Pancreas (tissue), 10 donors: ENCODE measurements around the gene BLID. TPM values are rescaled to one million over a fixed set of nuclear protein-coding genes. Genes with fewer than 3 reads are reported as not detected.

Experiments used
- ATAC-seq, 4 donors: fragments of 200-7000 bp; cut with Tn5 transposase; one replicate each; pipeline versions ENCODE4 v1.8.0 to v1.9.1; 2020; ENCODE audit warnings: mild to moderate bottlenecking in 4 of 4, moderate library complexity in 4 of 4
- DNase-seq, 6 donors: peaks; one replicate each; pipeline ENCODE4 v3.0.0-alpha.2; 2020
- FAIRE-seq: peaks from 2 replicates; lab custom pipeline; 2012; peaks lifted over from hg19 to GRCh38; lab: Jason Lieb, UNC
- H3K27ac ChIP-seq, 4 donors: fragments of 200-600 bp; sonication (generic); 1 replicate in 3 of 4; 2 replicates in 1 of 4; pipeline versions ENCODE4 v1.5.0 to v1.8.0; 2020
- H3K27me3 ChIP-seq, 4 donors: fragments of 200-600 bp; one replicate each; pipeline ENCODE4 v1.8.0; 2021
- H3K36me3 ChIP-seq, 3 donors: fragments of 200-600 bp; sonication (generic) in 1 of 3; one replicate each; pipeline versions ENCODE4 v1.5.0 to v1.8.0; 2020 to 2021
- H3K4me1 ChIP-seq, 3 donors: fragments of 200-600 bp; one replicate each; pipeline ENCODE4 v1.8.0; 2021
- H3K4me3 ChIP-seq, 4 donors: fragments of 200-600 bp; sonication (generic) in 2 of 4; one replicate each; pipeline versions ENCODE4 v1.5.0 to v1.8.0; 2020 to 2021
- H3K9me3 ChIP-seq, 4 donors: fragments of 200-600 bp; one replicate each; pipeline ENCODE4 v1.8.0; 2021
- CTCF ChIP-seq, 4 donors: fragments of 200-600 bp; sonication (generic) in 3 of 4; IDR thresholded peaks; one replicate each; pipeline versions ENCODE4 v1.5.0 to v1.8.0; 2021; ENCODE audit warnings: antibody characterized with exemption in 4 of 4
- WGBS, 2 donors: extraction: QIAGEN DNeasy Blood & Tissue Kit; methylation state at CpG; one replicate each; pipeline ENCODE4 v1.1.7; 2013; 5-methylcytosine and 5-hydroxymethylcytosine counted together
- intact Hi-C, 3 donors: fragments of 100-400 bp; cut with DNase I; formaldehyde crosslinking; loops; one replicate each; pipeline versions ENCODE4 v1.11.1 to v1.14.2; 2022
- polyA plus RNA-seq, 2 donors: library from polyadenylated mRNA; stranded (reverse); fragments of 200-250 nt; gene quantifications; one replicate each; pipeline ENCODE4 v1.2.3, GENCODE V29; 2013
- total RNA-seq, 6 donors: library from RNA; stranded (reverse); fragmentation: NEBNext Ultra II Directional in 4 of 6; extraction: Animal tissue kit (Norgen Biotek cat#: 25700) in 4 of 6; gene quantifications; one replicate each; pipeline versions ENCODE4 v1.2.1 to v1.2.4, GENCODE V29; 2021 to 2023
- donor health status: healthy with polysubstance abuse.
- donor health status: DM: no; HTN: no; CAD: no; lungs with moderate emphysema.
- donor health status: DM: no; HTN: no; CAD: no.
- donor health status: control.
- donor health status: control.
- donor health status: Bipolar disorder and iron deficiency.
- donor health status: DM: yes; HTN: yes; CAD: no.
- donor health status: DM: no; HTN: no; CAD: no.
- donor health status: DM: no; HTN: no; CAD: no.
- donor health status: DM: yes; HTN: yes; CAD: no.

The BLID gene
- total and polyA plus RNA-seq, 8 donors = not detected

- peak in 3 of 4 donors; percentile 39 to 61 (median 53) for ATAC-seq
- DNase-seq = no peak
- H3K4me3 ChIP-seq = no peak overlapping the region
- H3K36me3 ChIP-seq = no peaks in the 10 kb centered on the region
- intact Hi-C loops = no loop called here
- 26 to 34% methylated on average over 2 of the region's 2 CpGs for WGBS, 2 donors
- H3K9me3 ChIP-seq = no peaks in the 10 kb centered on the region
- peak; percentile 13 for FAIRE-seq
- peaks cover 0 to 5% (median 0%) of the 10 kb centered on the region in 4 donors for H3K27me3 ChIP-seq
- no peak overlapping the region for H3K27ac ChIP-seq
- no peak for TF ChIP-seq CTCF (IDR thresholded peaks at IDR 0.05)
- peaks cover 0 to 8% (median 3%) of the 10 kb centered on the region in 3 donors for H3K4me1 ChIP-seq
Measured at GRCh38 chr11:122137078-122137793, 21.2 kb upstream of the BLID start.

GRCh38 chr11:122131126-122131525, 15.1 kb upstream of the BLID start:
- Histone ChIP-seq H3K4me3 (no peak overlapping the region), H3K27me3 (peaks cover 0 to 5% (median 3%) of the 10 kb centered on the region in 4 donors), H3K36me3 (no peaks in the 10 kb centered on the region), H3K9me3 (no peaks in the 10 kb centered on the region), H3K4me1 (no peaks in the 10 kb centered on the region), H3K27ac (no peak overlapping the region)
- intact Hi-C loops = no loop called here
- DNase-seq = no peak
- 28 to 60% methylated on average over 2 of the region's 2 CpGs for WGBS, 2 donors
- no peak for FAIRE-seq
- no peak for TF ChIP-seq CTCF (IDR thresholded peaks at IDR 0.05)
- ATAC-seq = no peak

DNA sequence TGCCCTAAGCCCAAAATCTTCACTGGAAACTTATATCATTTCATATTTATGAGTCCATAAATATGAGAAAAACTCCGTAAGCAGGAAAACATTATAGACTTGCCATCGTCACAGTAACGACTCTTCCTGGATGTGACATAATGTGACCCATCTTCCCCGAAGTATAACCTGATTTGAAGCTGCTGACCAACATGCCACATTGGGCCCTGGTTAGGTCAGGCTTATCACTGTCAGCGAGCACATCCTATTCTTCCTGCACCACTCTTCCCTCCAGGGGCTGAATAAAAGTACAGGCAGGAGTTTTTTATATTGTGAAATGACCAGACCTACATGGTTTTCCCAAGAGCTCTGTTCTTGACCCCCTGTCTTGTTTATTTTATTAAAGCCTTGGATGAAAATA, 12.1 kb upstream of the BLID start:
- no peak for ATAC-seq
- H3K27ac ChIP-seq = no peak overlapping the region
- H3K4me1 ChIP-seq = no peaks in the 10 kb centered on the region
- no peaks in the 10 kb centered on the region for H3K9me3 ChIP-seq
- no peak for DNase-seq
- no peak for FAIRE-seq
- no peak for TF ChIP-seq CTCF (IDR thresholded peaks at IDR 0.05)
- H3K4me3 ChIP-seq = no peak overlapping the region
- intact Hi-C loops = no loop called here
- peaks cover 0 to 5% (median 0%) of the 10 kb centered on the region in 4 donors for H3K27me3 ChIP-seq
- WGBS, 2 donors = 79 to 81% methylated on average over 5 of the region's 5 CpGs
- H3K36me3 ChIP-seq = no peaks in the 10 kb centered on the region

DNA sequence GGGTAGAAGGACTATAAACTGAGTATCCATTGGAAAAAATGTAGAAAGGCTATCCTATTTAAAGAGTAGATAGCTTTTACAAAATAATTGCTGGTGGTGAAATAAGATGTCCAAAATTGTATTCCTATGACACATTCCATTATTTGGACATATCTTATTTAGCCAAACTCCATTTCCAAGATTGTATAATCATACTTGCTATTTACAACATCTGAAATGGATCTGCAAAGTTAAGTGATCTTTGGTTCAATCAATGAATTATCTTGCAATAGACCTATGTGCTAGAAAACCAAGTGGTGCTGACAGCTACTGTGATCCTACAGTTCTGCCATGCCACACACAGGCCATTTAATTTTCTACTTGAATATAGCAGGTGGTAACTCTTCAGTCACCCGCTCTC, 11.0 kb upstream of the BLID start:
- Histone ChIP-seq H3K27me3 (peaks cover 0 to 5% (median 0%) of the 10 kb centered on the region in 4 donors), H3K4me1 (no peaks in the 10 kb centered on the region), H3K27ac (no peak overlapping the region), H3K4me3 (no peak overlapping the region), H3K9me3 (no peaks in the 10 kb centered on the region), H3K36me3 (no peaks in the 10 kb centered on the region)
- no peak for TF ChIP-seq CTCF (IDR thresholded peaks at IDR 0.05)
- FAIRE-seq (no peak), DNase-seq (no peak), ATAC-seq (no peak)
- 96 to 100% methylated on average over 1 of the region's 1 CpG for WGBS, 2 donors
- intact Hi-C loops = no loop called here

- intact Hi-C loops = no loop called here
- Histone ChIP-seq H3K27me3 (peaks cover 0 to 5% (median 0%) of the 10 kb centered on the region in 4 donors), H3K9me3 (no peaks in the 10 kb centered on the region), H3K36me3 (no peaks in the 10 kb centered on the region), H3K4me3 (no peak overlapping the region), H3K27ac (no peak overlapping the region), H3K4me1 (no peaks in the 10 kb centered on the region)
- ATAC-seq (no peak), FAIRE-seq (no peak), DNase-seq (no peak)
- TF ChIP-seq CTCF (IDR thresholded peaks at IDR 0.05) = no peak
- WGBS, 2 donors = 71 to 74% methylated on average over 4 of the region's 4 CpGs
Measured at GRCh38 chr11:122126024-122126688, 10.1 kb upstream of the BLID start.
